Measurements from ENCODE around the gene TRAPPC12.

TRAPPC12 gene

GRCh38 chr2:3517948-3518495 is 138.5 kb downstream of the TRAPPC12 start:
- DNase-seq: no peak

DNA sequence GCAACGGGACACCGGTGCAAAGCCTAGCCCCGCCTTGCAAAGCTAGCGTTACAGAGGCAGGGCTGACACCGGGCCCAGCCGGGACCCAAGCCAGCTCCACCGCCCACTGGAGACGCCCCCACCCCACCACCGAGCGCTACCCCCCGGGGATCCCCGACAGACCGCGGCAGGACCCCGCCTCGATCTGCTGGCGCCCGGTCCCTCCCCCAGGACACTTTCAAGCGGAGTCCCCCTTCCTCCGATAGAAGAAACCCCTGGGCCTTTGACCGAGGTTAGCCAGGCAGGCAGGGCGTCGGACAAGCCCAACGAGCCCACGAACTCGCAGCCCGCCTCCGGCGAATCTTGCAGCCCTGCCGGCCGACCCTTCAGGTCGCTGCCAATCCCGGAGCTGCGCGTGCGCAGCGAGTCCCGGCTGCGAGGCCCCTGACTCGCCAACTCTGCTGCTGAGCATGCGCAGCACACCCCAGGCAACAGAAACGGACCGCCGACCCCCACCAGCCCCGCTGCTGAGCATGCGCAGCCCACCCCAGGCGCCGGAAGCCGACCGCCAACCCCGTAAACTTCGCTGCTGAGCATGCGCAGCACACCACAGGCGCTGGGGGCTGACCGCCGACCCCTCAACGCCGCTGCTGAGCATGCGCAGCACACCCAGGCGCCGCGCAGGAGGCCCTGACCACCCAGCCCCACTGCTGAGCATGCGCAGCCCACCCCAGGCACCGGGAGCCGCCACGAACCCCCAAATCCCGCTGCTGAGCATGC is 139.2 kb downstream of the TRAPPC12 start:
- peak; percentile 93 for DNase-seq

DNA sequence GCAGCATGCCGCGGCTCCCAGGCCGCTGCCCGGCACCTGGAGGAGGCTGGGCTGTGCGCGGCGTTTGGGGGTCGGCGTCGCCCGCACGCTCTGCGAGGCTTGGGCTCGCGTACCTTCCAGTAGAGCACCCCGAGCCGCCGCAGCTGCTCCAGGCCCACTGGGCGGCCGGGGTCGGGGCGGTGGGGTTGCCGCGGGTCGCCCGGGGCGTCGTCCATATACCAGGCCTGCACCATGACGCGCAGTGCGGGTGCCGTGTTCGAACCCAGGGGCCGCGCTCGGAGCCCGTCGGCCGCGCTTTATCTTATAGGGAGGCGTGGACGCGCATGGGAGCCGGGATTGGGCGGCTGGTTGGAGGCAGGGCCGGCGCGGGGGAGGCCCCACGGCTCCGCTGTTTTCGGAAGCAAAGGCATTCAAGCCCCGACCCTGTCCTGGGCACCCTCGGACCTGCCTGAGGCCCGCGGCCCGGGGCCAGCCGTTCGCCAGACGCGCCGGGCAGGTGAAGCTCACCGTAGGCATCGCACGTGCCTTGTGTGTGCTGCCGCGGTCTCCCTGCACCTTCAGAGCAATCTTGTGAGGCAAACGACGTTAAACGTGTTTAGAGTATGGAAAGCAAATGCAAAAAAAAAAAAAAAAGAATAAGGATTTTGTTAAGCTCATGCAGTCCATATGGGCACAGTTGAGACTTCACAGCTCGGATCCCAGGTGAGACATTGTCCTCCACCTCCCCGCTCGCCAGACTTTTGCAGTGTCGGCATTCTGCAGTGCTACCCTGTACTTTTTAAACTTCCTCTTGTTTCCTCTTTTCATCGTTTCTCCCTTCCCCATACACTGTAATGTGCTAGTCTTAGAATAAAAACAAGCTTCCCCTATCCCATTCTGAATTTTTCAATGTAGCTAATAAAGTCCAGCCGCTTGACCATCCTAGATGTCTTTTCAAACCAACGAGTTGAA is 140.0 kb downstream of the TRAPPC12 start, which contains the start of gene ADI1:
ADI1 (minus strand) TSS at position 277 of the 951 bp plus-strand sequence; CDS start at position 233, 44 bp downstream.
- peak; percentile 83 for DNase-seq

DNA sequence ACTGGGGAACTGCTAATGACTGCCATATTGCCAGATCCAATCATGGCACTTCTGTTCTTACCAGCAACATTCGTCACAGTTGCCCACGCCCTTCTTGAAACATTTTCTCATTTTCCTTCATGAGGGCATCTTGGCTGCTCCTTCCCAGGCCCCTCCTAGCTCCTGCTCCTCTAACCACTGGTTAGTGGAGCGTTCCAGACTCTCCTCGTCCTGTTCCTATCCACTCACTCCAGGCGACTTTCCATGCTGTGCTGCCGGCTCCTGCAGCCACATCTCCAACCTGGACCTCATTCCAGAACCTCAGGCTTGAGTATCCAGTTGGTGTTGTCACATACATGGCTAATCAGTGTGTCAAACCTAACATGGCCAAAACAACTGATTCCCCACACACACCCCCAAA is 141.1 kb downstream of the TRAPPC12 start:
- peak; percentile 34 for DNase-seq

- DNase-seq: no peak
Measured at GRCh38 chr2:3522961-3523421, 143.5 kb downstream of the TRAPPC12 start.

DNA sequence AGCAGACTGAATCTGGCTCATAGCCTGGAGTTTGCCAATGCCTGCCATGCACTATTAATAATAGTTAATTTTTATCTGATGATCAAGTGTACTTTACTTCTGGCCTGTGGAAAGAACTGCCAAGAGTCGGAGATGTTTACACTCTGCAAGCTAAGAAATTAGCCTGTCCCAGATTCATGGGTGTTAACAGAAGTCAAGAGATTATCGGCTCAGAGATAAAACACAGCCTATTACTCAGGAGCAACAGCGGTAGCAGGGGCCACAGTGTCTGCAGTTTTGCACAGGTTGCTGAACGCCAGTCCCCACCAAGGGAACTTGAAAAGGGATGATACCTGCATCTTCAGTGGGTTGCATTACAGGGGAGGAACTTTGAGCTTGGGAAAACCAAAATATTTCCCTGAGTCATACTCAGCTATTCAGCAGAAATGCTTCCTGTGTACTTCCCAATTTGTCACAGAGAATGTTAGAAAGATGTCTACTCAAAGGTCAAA is 144.1 kb downstream of the TRAPPC12 start:
- DNase-seq: no peak

GRCh38 chr2:3526871-3527270 is 147.4 kb downstream of the TRAPPC12 start:
- DNase-seq: no peak

GRCh38 chr2:3527886-3528785 is 148.6 kb downstream of the TRAPPC12 start:
- no peak for DNase-seq
